Neural cell (in vitro differentiated cells): ENCODE data around the gene KRT82. TPM values are rescaled to one million over a fixed set of nuclear protein-coding genes. Genes with fewer than 3 reads are reported as not detected.

Experiments
- H2AFZ ChIP-seq: fragments of 200-600, 300-800 bp; sonication (generic), shearing (Covaris generic); 2 replicates; pipeline ENCODE4 v1.6.0; 2014; ENCODE audit warnings: low read depth, mild to moderate bottlenecking, antibody characterized with exemption, low read length, moderate library complexity
- H3F3A ChIP-seq: fragments of 200-600 bp; shearing (Covaris generic); 2 replicates; pipeline ENCODE4 v1.6.1; 2016; ENCODE audit warnings: mild to moderate bottlenecking, moderate library complexity, mixed read lengths, antibody characterized with exemption, low read length; ENCODE audit not compliant: insufficient read depth, poor library complexity, severe bottlenecking
- H3K27ac ChIP-seq: fragments of 200-600, 300-800 bp; sonication (generic), shearing (Covaris generic); 2 replicates; pipeline ENCODE4 v1.5.1; 2014; ENCODE audit warnings: mild to moderate bottlenecking, low read length, moderate library complexity
- H3K27me3 ChIP-seq: fragments of 300-800, 200-600 bp; sonication (generic), shearing (Covaris generic); 2 replicates; pipeline ENCODE4 v1.6.0; 2014; ENCODE audit warnings: mild to moderate bottlenecking, low read depth, low read length, moderate library complexity; ENCODE audit not compliant: insufficient read depth
- H3K36me3 ChIP-seq: fragments of 300-800, 200-600 bp; sonication (generic), shearing (Covaris generic); 2 replicates; pipeline ENCODE4 v1.5.1; 2014; ENCODE audit warnings: mild to moderate bottlenecking, antibody characterized with exemption, low read length, moderate library complexity; ENCODE audit not compliant: insufficient read depth
- H3K4me2 ChIP-seq: fragments of 300-800, 200-600 bp; sonication (generic), shearing (Covaris generic); 2 replicates; pipeline ENCODE4 v1.6.0; 2014; ENCODE audit warnings: mild to moderate bottlenecking, low read length
- H3K4me3 ChIP-seq: fragments of 300-800, 200-600 bp; sonication (generic), shearing (Covaris generic); 2 replicates; pipeline ENCODE4 v1.5.1; 2014; ENCODE audit warnings: mild to moderate bottlenecking, low read length, moderate library complexity
- H3K79me2 ChIP-seq: fragments of 200-600 bp; shearing (Covaris generic); replicated peaks from 2 replicates; pipeline ENCODE4 v1.6.0; 2014; ENCODE audit warnings: mild to moderate bottlenecking, low read length, moderate library complexity; ENCODE audit not compliant: insufficient read depth
- H3K9ac ChIP-seq: fragments of 300-800, 200-600 bp; sonication (generic), shearing (Covaris generic); 2 replicates; pipeline ENCODE4 v1.6.1; 2016; ENCODE audit warnings: mild to moderate bottlenecking, low read length, mixed read lengths
- H3K9me2 ChIP-seq: fragments of 200-600 bp; shearing (Covaris generic); 2 replicates; pipeline ENCODE4 v1.6.1; 2016; ENCODE audit warnings: mild to moderate bottlenecking, low read length, mixed read lengths; ENCODE audit not compliant: insufficient read depth
- H3K9me3 ChIP-seq: fragments of 200-600, 300-800 bp; sonication (generic), shearing (Covaris generic); 2 replicates; pipeline ENCODE4 v1.6.1; 2016; ENCODE audit warnings: mild to moderate bottlenecking, mixed run types, low read length, moderate library complexity, mixed read lengths
- H4K20me1 ChIP-seq: fragments of 200-600 bp; shearing (Covaris generic); 2 replicates; pipeline ENCODE4 v1.6.1; 2016; ENCODE audit warnings: mild to moderate bottlenecking, mixed run types; ENCODE audit not compliant: insufficient read depth
- CTCF ChIP-seq: fragments of 450-650 bp; IDR thresholded peaks from 2 replicates; pipeline ENCODE4 v1.5.1; 2014; ENCODE audit warnings: antibody characterized with exemption, mild to moderate bottlenecking, moderate library complexity; ENCODE audit not compliant: poor library complexity, severe bottlenecking
- EP300 ChIP-seq: fragments of 450-650 bp; conservative IDR thresholded peaks from 2 replicates; pipeline ENCODE4 v1.6.1; 2014; ENCODE audit warnings: antibody characterized with exemption, mild to moderate bottlenecking, moderate library complexity; ENCODE audit not compliant: poor library complexity, severe bottlenecking
- EZH2 ChIP-seq: fragments of 200-600, 300-800 bp; shearing (Covaris generic), sonication (generic); IDR thresholded peaks from 2 replicates; pipeline ENCODE4 v1.6.1; 2014; ENCODE audit warnings: antibody characterized with exemption, low read length, borderline replicate concordance, mild to moderate bottlenecking; ENCODE audit not compliant: insufficient read depth, poor library complexity, severe bottlenecking
- MXI1 ChIP-seq: fragments of 450-650 bp; conservative IDR thresholded peaks from 2 replicates; pipeline ENCODE4 v1.6.1; 2014; ENCODE audit warnings: antibody characterized with exemption, mild to moderate bottlenecking; ENCODE audit not compliant: poor library complexity, severe bottlenecking
- POLR2AphosphoS5 ChIP-seq: IDR thresholded peaks from 2 replicates; pipeline ENCODE4 v1.6.1; 2012
- RAD21 ChIP-seq: fragments of 450-650 bp; conservative IDR thresholded peaks from 2 replicates; pipeline ENCODE4 v1.6.1; 2014; ENCODE audit warnings: antibody characterized with exemption, mild to moderate bottlenecking, moderate library complexity
- REST ChIP-seq: IDR thresholded peaks from 2 replicates; pipeline ENCODE4 v1.6.1; 2012; ENCODE audit warnings: borderline replicate concordance
- SMC3 ChIP-seq: fragments of 450-650 bp; conservative IDR thresholded peaks from 2 replicates; pipeline ENCODE4 v1.6.1; 2014; ENCODE audit warnings: antibody characterized with exemption, mild to moderate bottlenecking, moderate library complexity; ENCODE audit not compliant: poor library complexity
- TAF1 ChIP-seq: IDR thresholded peaks from 2 replicates; pipeline ENCODE4 v1.6.1; 2012; ENCODE audit warnings: low read depth
- polyA plus RNA-seq: library from polyadenylated mRNA; depleted of rRNA; stranded (reverse); fragments of >200 nt; gene quantifications from 2 replicates; pipeline ENCODE4 v1.2.3, GENCODE V29; 2014

KRT82 gene
- polyA plus RNA-seq, 1 donor from 2014 or later: not detected

- H3K36me3 ChIP-seq: no peaks in the 10 kb centered on the region
- no peaks in the 10 kb centered on the region for H3K27me3 ChIP-seq
- no peaks in the 10 kb centered on the region for H3K9me2 ChIP-seq
- H3F3A ChIP-seq: no peaks in the 10 kb centered on the region
- H3K27ac ChIP-seq: no peak overlapping the region
- no peak overlapping the region for H2AFZ ChIP-seq
- H3K9me3 ChIP-seq: no peaks in the 10 kb centered on the region
- H3K79me2 ChIP-seq: no peaks in the 10 kb centered on the region
- no peaks in the 10 kb centered on the region for H4K20me1 ChIP-seq
- TF ChIP-seq REST: no peak
- TF ChIP-seq EZH2: no peak
- TF ChIP-seq POLR2AphosphoS5: no peak
- no peak for TF ChIP-seq MXI1
- TF ChIP-seq CTCF: no peak
- no peak for TF ChIP-seq EP300
- TF ChIP-seq SMC3: no peak
- TF ChIP-seq RAD21: no peak
- no peak for TF ChIP-seq TAF1
- H3K4me3 ChIP-seq: no peak overlapping the region
- no peak overlapping the region for H3K9ac ChIP-seq
- H3K4me2 ChIP-seq: no peak overlapping the region
Observed at GRCh38 chr12:52435659-52435999, 29.5 kb upstream of the KRT82 start.

- Histone ChIP-seq H3K79me2 (no peaks in the 10 kb centered on the region), H2AFZ (no peak overlapping the region), H3F3A (no peaks in the 10 kb centered on the region), H3K4me3 (no peak overlapping the region), H3K27ac (no peak overlapping the region), H3K9ac (no peak overlapping the region), H3K4me2 (no peak overlapping the region), H3K9me3 (no peaks in the 10 kb centered on the region), H3K9me2 (no peaks in the 10 kb centered on the region), H3K36me3 (no peaks in the 10 kb centered on the region), H3K27me3 (no peaks in the 10 kb centered on the region), H4K20me1 (no peaks in the 10 kb centered on the region)
- no peak for TF ChIP-seq SMC3
- TF ChIP-seq MXI1: no peak
- TF ChIP-seq EP300: no peak
- no peak for TF ChIP-seq EZH2
- no peak for TF ChIP-seq REST
- TF ChIP-seq TAF1: no peak
- TF ChIP-seq POLR2AphosphoS5: no peak
- no peak for TF ChIP-seq CTCF
- no peak for TF ChIP-seq RAD21
Observed at GRCh38 chr12:52434760-52435530, 28.8 kb upstream of the KRT82 start.
